ENCODE results near the gene MBP. TPM values are rescaled to one million over a fixed set of nuclear protein-coding genes. Genes with fewer than 3 reads are reported as not detected.

The MBP gene
- total RNA-seq, 2 donors from 2014 or later: 43.0 to 65.8 TPM

- peak; percentile 15 for DNase-seq
- H3K9me3 ChIP-seq: no peaks in the 10 kb centered on the region
- H3K4me3 ChIP-seq: no peak overlapping the region
- TF ChIP-seq CTCF (IDR thresholded peaks at IDR 0.05): no peak
- no peak overlapping the region for H3K27ac ChIP-seq
- intact Hi-C loops (cut with DNase I): loop anchor here (5.0 kb wide), 2 partner anchors 112 to 182 kb away; no protein-coding TSS in a partner anchor
- no peaks in the 10 kb centered on the region for H3K27me3 ChIP-seq
- H3K9ac ChIP-seq (ENCODE audit: low read depth in 2 of 2, low read length in 2 of 2): no peak overlapping the region
- no peaks in the 10 kb centered on the region for H3K36me3 ChIP-seq
- peaks cover 3% of the 10 kb centered on the region for H3K4me1 ChIP-seq
These were observed 148.1 kb downstream of the MBP start for GRCh38 chr18:76984193-76985155.

- no peak for DNase-seq
- Histone ChIP-seq H3K9me3 (no peaks in the 10 kb centered on the region), H3K27ac (no peak overlapping the region), H3K9ac (ENCODE audit: low read depth in 2 of 2, low read length in 2 of 2) (no peak overlapping the region), H3K36me3 (no peaks in the 10 kb centered on the region), H3K4me3 (no peak overlapping the region), H3K27me3 (no peaks in the 10 kb centered on the region), H3K4me1 (peaks cover 3% of the 10 kb centered on the region)
- no peak for TF ChIP-seq CTCF (IDR thresholded peaks at IDR 0.05)
- intact Hi-C loops (cut with DNase I): loop anchor here (2.0 to 5.0 kb wide), 2 partner anchors 63 to 181 kb away; no protein-coding TSS in a partner anchor
These were observed 149.0 kb downstream of the MBP start for GRCh38 chr18:76983613-76984051.

- Histone ChIP-seq H3K9ac (ENCODE audit: low read depth in 2 of 2, low read length in 2 of 2) (no peak overlapping the region), H3K4me3 (no peak overlapping the region), H3K4me1 (peaks cover 3% of the 10 kb centered on the region), H3K27me3 (no peaks in the 10 kb centered on the region), H3K27ac (no peak overlapping the region), H3K36me3 (no peaks in the 10 kb centered on the region), H3K9me3 (no peaks in the 10 kb centered on the region)
- DNase-seq: peak; percentile 96
- peak; percentile 91 for TF ChIP-seq CTCF (IDR thresholded peaks at IDR 0.05)
- intact Hi-C loops (cut with DNase I): loop anchor here (2.0 to 5.0 kb wide), 2 partner anchors 62 to 181 kb away; no protein-coding TSS in a partner anchor
These were observed 149.6 kb downstream of the MBP start for GRCh38 chr18:76982841-76983583.

- TF ChIP-seq CTCF (IDR thresholded peaks at IDR 0.05): no peak
- Histone ChIP-seq H3K36me3 (no peaks in the 10 kb centered on the region), H3K27ac (peak overlapping the region; percentile 69), H3K4me3 (no peak overlapping the region), H3K9me3 (no peaks in the 10 kb centered on the region), H3K9ac (ENCODE audit: low read depth in 2 of 2, low read length in 2 of 2) (peak overlapping the region in 1 of 2 donors; percentile 43), H3K27me3 (no peaks in the 10 kb centered on the region), H3K4me1 (peaks cover 3% of the 10 kb centered on the region)
- DNase-seq: peak; percentile 46
- intact Hi-C loops (cut with DNase I): loop anchor here (2.0 to 5.0 kb wide), 2 partner anchors 61 to 180 kb away; no protein-coding TSS in a partner anchor
These were observed 150.5 kb downstream of the MBP start for GRCh38 chr18:76982038-76982437.

- H3K9me3 ChIP-seq: no peaks in the 10 kb centered on the region
- H3K4me1 ChIP-seq: peaks cover 3% of the 10 kb centered on the region
- intact Hi-C loops (cut with DNase I): loop anchor here (5.0 kb wide), 1 partner anchor 179 kb away; no protein-coding TSS in a partner anchor
- no peaks in the 10 kb centered on the region for H3K27me3 ChIP-seq
- TF ChIP-seq CTCF (IDR thresholded peaks at IDR 0.05): no peak
- H3K27ac ChIP-seq: peak overlapping the region; percentile 69
- DNase-seq: peak; percentile 70
- H3K9ac ChIP-seq (ENCODE audit: low read depth in 2 of 2, low read length in 2 of 2): peak overlapping the region in 1 of 2 donors; percentile 43
- no peak overlapping the region for H3K4me3 ChIP-seq
- no peaks in the 10 kb centered on the region for H3K36me3 ChIP-seq
These were observed 151.1 kb downstream of the MBP start for GRCh38 chr18:76981396-76981968.
